ENCODE data around the gene MDP1. TPM values are rescaled to one million over a fixed set of nuclear protein-coding genes. Genes with fewer than 3 reads are reported as not detected.

MDP1 gene
- total RNA-seq, 2 donors from 2014 or later: 21.0 to 25.0 TPM

DNA sequence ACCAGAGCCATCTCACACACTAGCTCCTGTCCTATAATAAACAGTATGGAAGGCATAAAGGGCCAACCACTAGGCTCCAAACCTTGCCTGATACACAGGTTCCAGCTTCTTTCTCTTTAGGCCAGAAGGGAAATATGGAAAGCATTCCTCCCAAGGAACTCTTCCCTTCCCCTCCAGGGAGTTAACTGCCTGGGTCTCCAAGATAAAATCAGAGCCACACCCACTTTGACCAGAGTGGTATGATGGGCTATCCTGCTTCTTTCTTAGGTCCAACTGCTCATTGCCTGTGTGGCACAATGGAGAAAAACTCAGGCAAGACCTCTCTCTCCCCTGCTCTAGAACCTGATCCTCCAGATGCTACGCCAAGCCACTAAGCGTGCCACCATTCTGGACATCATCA lies 8.2 kb downstream of the MDP1 start:
- H3K4me1 Mint-ChIP-seq: no peaks in the 10 kb centered on the region
- H3K9me3 Mint-ChIP-seq: peaks cover 7% of the 10 kb centered on the region
- no peak overlapping the region for H3K9ac ChIP-seq (ENCODE audit: extremely low read depth, low read length, poor library complexity, severe bottlenecking)
- peaks cover 76% of the 10 kb centered on the region for H3K36me3 Mint-ChIP-seq (ENCODE audit: low read depth)
- TF ChIP-seq, protein P1, sequence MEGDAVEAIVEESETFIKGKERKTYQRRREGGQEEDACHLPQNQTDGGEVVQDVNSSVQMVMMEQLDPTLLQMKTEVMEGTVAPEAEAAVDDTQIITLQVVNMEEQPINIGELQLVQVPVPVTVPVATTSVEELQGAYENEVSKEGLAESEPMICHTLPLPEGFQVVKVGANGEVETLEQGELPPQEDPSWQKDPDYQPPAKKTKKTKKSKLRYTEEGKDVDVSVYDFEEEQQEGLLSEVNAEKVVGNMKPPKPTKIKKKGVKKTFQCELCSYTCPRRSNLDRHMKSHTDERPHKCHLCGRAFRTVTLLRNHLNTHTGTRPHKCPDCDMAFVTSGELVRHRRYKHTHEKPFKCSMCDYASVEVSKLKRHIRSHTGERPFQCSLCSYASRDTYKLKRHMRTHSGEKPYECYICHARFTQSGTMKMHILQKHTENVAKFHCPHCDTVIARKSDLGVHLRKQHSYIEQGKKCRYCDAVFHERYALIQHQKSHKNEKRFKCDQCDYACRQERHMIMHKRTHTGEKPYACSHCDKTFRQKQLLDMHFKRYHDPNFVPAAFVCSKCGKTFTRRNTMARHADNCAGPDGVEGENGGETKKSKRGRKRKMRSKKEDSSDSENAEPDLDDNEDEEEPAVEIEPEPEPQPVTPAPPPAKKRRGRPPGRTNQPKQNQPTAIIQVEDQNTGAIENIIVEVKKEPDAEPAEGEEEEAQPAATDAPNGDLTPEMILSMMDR (conservative IDR thresholded peaks at IDR 0.05): no peak
- no peak overlapping the region for H3K4me3 Mint-ChIP-seq
- H3K4me3 ChIP-seq (ENCODE audit: low read length): no peak overlapping the region
- H3K4me1 ChIP-seq (ENCODE audit: control insufficient read depth, insufficient read depth, low read length): no peaks in the 10 kb centered on the region
- H3K36me3 ChIP-seq (ENCODE audit: control insufficient read depth, insufficient read depth, low read length): peaks cover 67% of the 10 kb centered on the region
- no peak for DNase-seq
- H3K9me3 ChIP-seq (ENCODE audit: control insufficient read depth, low read length): peaks cover 7% of the 10 kb centered on the region
- 90 to 100% methylated on average over 1 to 2 of the region's 2 CpGs for WGBS, 2 experiments (ENCODE audit: insufficient coverage in 1 of 2, insufficient read length in 1 of 2)
- no peaks in the 10 kb centered on the region for H3K27me3 Mint-ChIP-seq (ENCODE audit: insufficient read depth)
- no peak overlapping the region for H3K27ac Mint-ChIP-seq
- H3K27ac ChIP-seq (ENCODE audit: low read depth, low read length): no peak overlapping the region
- no peaks in the 10 kb centered on the region for H3K27me3 ChIP-seq (ENCODE audit: control insufficient read depth, insufficient read depth, low read length, poor library complexity, severe bottlenecking)

- H3K4me1 Mint-ChIP-seq: no peaks in the 10 kb centered on the region
- no peaks in the 10 kb centered on the region for H3K27me3 Mint-ChIP-seq (ENCODE audit: insufficient read depth)
- H3K9me3 Mint-ChIP-seq: peaks cover 12% of the 10 kb centered on the region
- Histone ChIP-seq H3K9me3 (ENCODE audit: control insufficient read depth, low read length) (peaks cover 12% of the 10 kb centered on the region), H3K4me1 (ENCODE audit: control insufficient read depth, insufficient read depth, low read length) (no peaks in the 10 kb centered on the region), H3K27ac (ENCODE audit: low read depth, low read length) (no peak overlapping the region), H3K9ac (ENCODE audit: extremely low read depth, low read length, poor library complexity, severe bottlenecking) (no peak overlapping the region), H3K36me3 (ENCODE audit: control insufficient read depth, insufficient read depth, low read length) (peaks cover 67% of the 10 kb centered on the region), H3K4me3 (ENCODE audit: low read length) (no peak overlapping the region), H3K27me3 (ENCODE audit: control insufficient read depth, insufficient read depth, low read length, poor library complexity, severe bottlenecking) (no peaks in the 10 kb centered on the region)
- WGBS, 2 experiments (ENCODE audit: insufficient coverage in 1 of 2, insufficient read length in 1 of 2): 88 to 92% methylated on average over 4 to 5 of the region's 5 CpGs
- peaks cover 81% of the 10 kb centered on the region for H3K36me3 Mint-ChIP-seq (ENCODE audit: low read depth)
- DNase-seq: no peak
- no peak overlapping the region for H3K27ac Mint-ChIP-seq
- no peak overlapping the region for H3K4me3 Mint-ChIP-seq
- TF ChIP-seq, protein P1 (conservative IDR thresholded peaks at IDR 0.05): no peak
Observed at GRCh38 chr14:24207104-24207551, 8.7 kb downstream of the MDP1 start.

GRCh38 chr14:24206260-24207103 lies 9.4 kb downstream of the MDP1 start:
- DNase-seq: no peak
- H3K36me3 ChIP-seq (ENCODE audit: control insufficient read depth, insufficient read depth, low read length): peaks cover 68% of the 10 kb centered on the region

More at GRCh38 chr14:24206260-24207103, 9.4 kb downstream of the MDP1 start:
- no peak overlapping the region for H3K4me3 Mint-ChIP-seq
- no peaks in the 10 kb centered on the region for H3K27me3 Mint-ChIP-seq (ENCODE audit: insufficient read depth)
- Histone ChIP-seq H3K27me3 (ENCODE audit: control insufficient read depth, insufficient read depth, low read length, poor library complexity, severe bottlenecking) (no peaks in the 10 kb centered on the region), H3K4me3 (ENCODE audit: low read length) (no peak overlapping the region), H3K4me1 (ENCODE audit: control insufficient read depth, insufficient read depth, low read length) (no peaks in the 10 kb centered on the region), H3K9me3 (ENCODE audit: control insufficient read depth, low read length) (peaks cover 18% of the 10 kb centered on the region), H3K9ac (ENCODE audit: extremely low read depth, low read length, poor library complexity, severe bottlenecking) (no peak overlapping the region), H3K27ac (ENCODE audit: low read depth, low read length) (no peak overlapping the region)
- 93 to 99% methylated on average over 7 to 11 of the region's 11 CpGs for WGBS, 2 experiments (ENCODE audit: insufficient coverage in 1 of 2, insufficient read length in 1 of 2)
- H3K36me3 Mint-ChIP-seq (ENCODE audit: low read depth): peaks cover 84% of the 10 kb centered on the region
- peaks cover 19% of the 10 kb centered on the region for H3K9me3 Mint-ChIP-seq
- no peak overlapping the region for H3K27ac Mint-ChIP-seq
- H3K4me1 Mint-ChIP-seq: no peaks in the 10 kb centered on the region
- TF ChIP-seq, protein P1 (conservative IDR thresholded peaks at IDR 0.05): no peak

All from endodermal cell (in vitro differentiated cells).